ENCODE data around the gene TMEM161A. TPM values are rescaled to one million over a fixed set of nuclear protein-coding genes. Genes with fewer than 3 reads are reported as not detected.

The TMEM161A gene
- total and polyA plus RNA-seq, 2 experiments from 2014 or later, result 38.9 to 59.5 TPM

DNA sequence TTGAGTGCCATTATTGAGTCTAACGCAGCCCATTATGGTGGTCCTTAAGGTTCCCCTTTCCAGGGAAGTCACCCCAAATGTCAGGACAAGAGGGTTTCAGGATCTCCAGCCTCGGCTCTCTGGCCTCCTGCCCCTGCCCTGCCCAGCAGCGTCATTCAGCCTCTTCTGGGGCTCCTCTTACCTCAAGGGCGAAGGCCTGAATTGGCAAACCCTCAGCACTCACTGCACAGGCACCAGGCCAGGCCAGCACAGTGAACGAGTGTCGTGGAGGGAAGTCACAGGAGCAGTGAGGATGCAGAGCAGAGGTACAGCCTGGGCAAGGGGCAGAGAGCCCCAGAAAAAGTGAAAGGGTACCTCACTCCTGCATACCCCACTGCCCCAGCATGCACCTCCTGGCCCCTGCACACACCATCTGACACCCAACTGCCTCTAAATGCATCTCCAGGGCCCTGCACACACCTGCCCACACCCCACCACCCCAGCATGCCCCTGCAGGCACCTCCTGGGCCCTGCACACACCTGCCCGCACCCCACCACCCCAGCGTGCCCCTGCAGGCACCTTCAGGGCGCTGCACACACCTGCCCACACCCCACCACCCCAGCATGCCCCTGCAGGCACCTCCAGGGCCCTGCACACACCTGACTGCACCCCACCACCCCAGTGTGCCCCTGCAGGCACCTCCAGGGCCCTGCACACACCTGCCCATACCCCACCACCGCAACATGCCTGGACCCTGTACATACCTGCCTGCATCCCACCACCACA lies 54.7 kb downstream of the TMEM161A start:
- no peak overlapping the region for H3K4me3 Mint-ChIP-seq
- H3K4me3 ChIP-seq, result no peak overlapping the region
- no peaks in the 10 kb centered on the region; the same call in 1 of the 2 replicates for H3K4me1 ChIP-seq (ENCODE audit: insufficient read depth)
- peaks cover 15% of the 10 kb centered on the region for H3K27me3 Mint-ChIP-seq (ENCODE audit: insufficient read depth, low read depth, poor library complexity)
- H3K4me1 Mint-ChIP-seq, result peaks cover 3% of the 10 kb centered on the region
- H3K9me3 Mint-ChIP-seq, result no peaks in the 10 kb centered on the region
- H2AFZ ChIP-seq, result no peak overlapping the region
- no peaks in the 10 kb centered on the region for H3F3A ChIP-seq (replicated peaks; ENCODE audit: low read depth)
- H3K36me3 Mint-ChIP-seq (ENCODE audit: low read depth), result no peaks in the 10 kb centered on the region
- 0 out of 2 replicates have a peak, but pooled peaks cover 6% of the 10 kb centered on the region for H3K27me3 ChIP-seq (ENCODE audit: insufficient read depth)
- no peaks in the 10 kb centered on the region for H3K79me2 ChIP-seq (replicated peaks; ENCODE audit: insufficient read depth)
- no peaks in the 10 kb centered on the region for H4K20me1 ChIP-seq (replicated peaks; ENCODE audit: insufficient read depth)
- H3K9me2 ChIP-seq (ENCODE audit: insufficient read depth), result 0 out of 2 replicates have a peak, but pooled peaks cover 4% of the 10 kb centered on the region
- ATAC-seq (peak; percentile 64), DNase-seq (ENCODE audit: low spot score) (no peak)
- no peaks in the 10 kb centered on the region for H3K36me3 ChIP-seq (ENCODE audit: insufficient read depth)
- TF ChIP-seq EZH2 (IDR thresholded peaks at IDR 0.05; ENCODE audit: low read depth, unreplicated experiment) (no peak), STAT1 (IDR thresholded peaks at IDR 0.05; ENCODE audit: unreplicated experiment) (no peak), JUNB (IDR thresholded peaks at IDR 0.05; ENCODE audit: unreplicated experiment) (no peak)
- H3K4me2 ChIP-seq, result no peak overlapping the region
- H3K27ac Mint-ChIP-seq, result no peak overlapping the region
- H3K27ac ChIP-seq (ENCODE audit: low read depth), result no peak overlapping the region

DNA sequence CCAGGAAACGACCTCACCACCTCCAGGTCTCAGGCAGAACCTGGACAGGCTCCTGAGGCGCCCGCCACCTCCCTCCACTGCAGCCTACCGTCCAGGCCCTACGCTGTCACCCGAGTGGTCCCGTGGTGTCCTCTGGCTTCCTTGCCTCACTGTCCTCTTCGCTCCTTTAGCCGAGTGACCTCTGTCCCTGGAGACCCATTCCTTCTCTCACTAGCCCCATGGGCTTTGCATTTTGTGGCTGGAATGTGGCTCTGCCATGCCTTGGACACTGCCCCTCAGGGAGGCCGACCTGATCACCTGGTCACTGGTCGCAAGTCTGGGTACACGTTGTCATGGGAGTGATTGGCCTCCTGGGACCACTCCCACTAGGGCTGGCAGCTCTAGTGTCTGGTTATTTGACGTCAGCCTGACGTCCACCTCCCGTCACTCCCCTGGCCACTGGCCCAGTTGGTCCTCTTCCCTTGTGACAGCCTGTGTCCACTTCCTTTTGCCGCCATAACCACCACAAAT lies 56.6 kb downstream of the TMEM161A start:
- H3K4me3 Mint-ChIP-seq, result no peak overlapping the region
- Histone ChIP-seq H3K4me1 (ENCODE audit: insufficient read depth) (no peaks in the 10 kb centered on the region), H2AFZ (no peak overlapping the region), H3K27ac (ENCODE audit: low read depth) (no peak overlapping the region), H3K9me2 (ENCODE audit: insufficient read depth) (0 out of 2 replicates have a peak, but pooled peaks cover 4% of the 10 kb centered on the region), H3K27me3 (ENCODE audit: insufficient read depth) (peaks cover 15% of the 10 kb centered on the region; the same call in 1 of the 2 replicates), H3K4me3 (no peak overlapping the region), H4K20me1 (replicated peaks; ENCODE audit: insufficient read depth) (no peaks in the 10 kb centered on the region), H3F3A (replicated peaks; ENCODE audit: low read depth) (no peaks in the 10 kb centered on the region), H3K36me3 (ENCODE audit: insufficient read depth) (no peaks in the 10 kb centered on the region), H3K4me2 (no peak overlapping the region), H3K79me2 (replicated peaks; ENCODE audit: insufficient read depth) (no peaks in the 10 kb centered on the region)
- DNase-seq (ENCODE audit: low spot score) (no peak), ATAC-seq (no peak)
- no peaks in the 10 kb centered on the region for H3K4me1 Mint-ChIP-seq
- H3K27ac Mint-ChIP-seq, result no peak overlapping the region
- no peaks in the 10 kb centered on the region for H3K9me3 Mint-ChIP-seq
- no peaks in the 10 kb centered on the region for H3K36me3 Mint-ChIP-seq (ENCODE audit: low read depth)
- H3K27me3 Mint-ChIP-seq (ENCODE audit: insufficient read depth, low read depth, poor library complexity), result peaks cover 17% of the 10 kb centered on the region
- TF ChIP-seq, protein P1, sequence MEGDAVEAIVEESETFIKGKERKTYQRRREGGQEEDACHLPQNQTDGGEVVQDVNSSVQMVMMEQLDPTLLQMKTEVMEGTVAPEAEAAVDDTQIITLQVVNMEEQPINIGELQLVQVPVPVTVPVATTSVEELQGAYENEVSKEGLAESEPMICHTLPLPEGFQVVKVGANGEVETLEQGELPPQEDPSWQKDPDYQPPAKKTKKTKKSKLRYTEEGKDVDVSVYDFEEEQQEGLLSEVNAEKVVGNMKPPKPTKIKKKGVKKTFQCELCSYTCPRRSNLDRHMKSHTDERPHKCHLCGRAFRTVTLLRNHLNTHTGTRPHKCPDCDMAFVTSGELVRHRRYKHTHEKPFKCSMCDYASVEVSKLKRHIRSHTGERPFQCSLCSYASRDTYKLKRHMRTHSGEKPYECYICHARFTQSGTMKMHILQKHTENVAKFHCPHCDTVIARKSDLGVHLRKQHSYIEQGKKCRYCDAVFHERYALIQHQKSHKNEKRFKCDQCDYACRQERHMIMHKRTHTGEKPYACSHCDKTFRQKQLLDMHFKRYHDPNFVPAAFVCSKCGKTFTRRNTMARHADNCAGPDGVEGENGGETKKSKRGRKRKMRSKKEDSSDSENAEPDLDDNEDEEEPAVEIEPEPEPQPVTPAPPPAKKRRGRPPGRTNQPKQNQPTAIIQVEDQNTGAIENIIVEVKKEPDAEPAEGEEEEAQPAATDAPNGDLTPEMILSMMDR (conservative IDR thresholded peaks at IDR 0.05; ENCODE audit: low read depth in 2 of 2), result no peak
- TF ChIP-seq POLR2AphosphoS5 (IDR thresholded peaks at IDR 0.05; ENCODE audit: low read depth), result no peak
- TF ChIP-seq ZNF114 (CRISPR knock-in tag; IDR thresholded peaks at IDR 0.05), result no peak
- TF ChIP-seq JUNB (IDR thresholded peaks at IDR 0.05; ENCODE audit: unreplicated experiment), result no peak
- TF ChIP-seq CREB1 (CRISPR knock-in tag; IDR thresholded peaks at IDR 0.05; ENCODE audit: low read depth), result no peak
- no peak for TF ChIP-seq NANOG (IDR thresholded peaks at IDR 0.05; ENCODE audit: borderline replicate concordance)
- TF ChIP-seq, protein P2, sequence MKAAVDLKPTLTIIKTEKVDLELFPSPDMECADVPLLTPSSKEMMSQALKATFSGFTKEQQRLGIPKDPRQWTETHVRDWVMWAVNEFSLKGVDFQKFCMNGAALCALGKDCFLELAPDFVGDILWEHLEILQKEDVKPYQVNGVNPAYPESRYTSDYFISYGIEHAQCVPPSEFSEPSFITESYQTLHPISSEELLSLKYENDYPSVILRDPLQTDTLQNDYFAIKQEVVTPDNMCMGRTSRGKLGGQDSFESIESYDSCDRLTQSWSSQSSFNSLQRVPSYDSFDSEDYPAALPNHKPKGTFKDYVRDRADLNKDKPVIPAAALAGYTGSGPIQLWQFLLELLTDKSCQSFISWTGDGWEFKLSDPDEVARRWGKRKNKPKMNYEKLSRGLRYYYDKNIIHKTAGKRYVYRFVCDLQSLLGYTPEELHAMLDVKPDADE (IDR thresholded peaks at IDR 0.05), result no peak
- TF ChIP-seq, protein P3, sequence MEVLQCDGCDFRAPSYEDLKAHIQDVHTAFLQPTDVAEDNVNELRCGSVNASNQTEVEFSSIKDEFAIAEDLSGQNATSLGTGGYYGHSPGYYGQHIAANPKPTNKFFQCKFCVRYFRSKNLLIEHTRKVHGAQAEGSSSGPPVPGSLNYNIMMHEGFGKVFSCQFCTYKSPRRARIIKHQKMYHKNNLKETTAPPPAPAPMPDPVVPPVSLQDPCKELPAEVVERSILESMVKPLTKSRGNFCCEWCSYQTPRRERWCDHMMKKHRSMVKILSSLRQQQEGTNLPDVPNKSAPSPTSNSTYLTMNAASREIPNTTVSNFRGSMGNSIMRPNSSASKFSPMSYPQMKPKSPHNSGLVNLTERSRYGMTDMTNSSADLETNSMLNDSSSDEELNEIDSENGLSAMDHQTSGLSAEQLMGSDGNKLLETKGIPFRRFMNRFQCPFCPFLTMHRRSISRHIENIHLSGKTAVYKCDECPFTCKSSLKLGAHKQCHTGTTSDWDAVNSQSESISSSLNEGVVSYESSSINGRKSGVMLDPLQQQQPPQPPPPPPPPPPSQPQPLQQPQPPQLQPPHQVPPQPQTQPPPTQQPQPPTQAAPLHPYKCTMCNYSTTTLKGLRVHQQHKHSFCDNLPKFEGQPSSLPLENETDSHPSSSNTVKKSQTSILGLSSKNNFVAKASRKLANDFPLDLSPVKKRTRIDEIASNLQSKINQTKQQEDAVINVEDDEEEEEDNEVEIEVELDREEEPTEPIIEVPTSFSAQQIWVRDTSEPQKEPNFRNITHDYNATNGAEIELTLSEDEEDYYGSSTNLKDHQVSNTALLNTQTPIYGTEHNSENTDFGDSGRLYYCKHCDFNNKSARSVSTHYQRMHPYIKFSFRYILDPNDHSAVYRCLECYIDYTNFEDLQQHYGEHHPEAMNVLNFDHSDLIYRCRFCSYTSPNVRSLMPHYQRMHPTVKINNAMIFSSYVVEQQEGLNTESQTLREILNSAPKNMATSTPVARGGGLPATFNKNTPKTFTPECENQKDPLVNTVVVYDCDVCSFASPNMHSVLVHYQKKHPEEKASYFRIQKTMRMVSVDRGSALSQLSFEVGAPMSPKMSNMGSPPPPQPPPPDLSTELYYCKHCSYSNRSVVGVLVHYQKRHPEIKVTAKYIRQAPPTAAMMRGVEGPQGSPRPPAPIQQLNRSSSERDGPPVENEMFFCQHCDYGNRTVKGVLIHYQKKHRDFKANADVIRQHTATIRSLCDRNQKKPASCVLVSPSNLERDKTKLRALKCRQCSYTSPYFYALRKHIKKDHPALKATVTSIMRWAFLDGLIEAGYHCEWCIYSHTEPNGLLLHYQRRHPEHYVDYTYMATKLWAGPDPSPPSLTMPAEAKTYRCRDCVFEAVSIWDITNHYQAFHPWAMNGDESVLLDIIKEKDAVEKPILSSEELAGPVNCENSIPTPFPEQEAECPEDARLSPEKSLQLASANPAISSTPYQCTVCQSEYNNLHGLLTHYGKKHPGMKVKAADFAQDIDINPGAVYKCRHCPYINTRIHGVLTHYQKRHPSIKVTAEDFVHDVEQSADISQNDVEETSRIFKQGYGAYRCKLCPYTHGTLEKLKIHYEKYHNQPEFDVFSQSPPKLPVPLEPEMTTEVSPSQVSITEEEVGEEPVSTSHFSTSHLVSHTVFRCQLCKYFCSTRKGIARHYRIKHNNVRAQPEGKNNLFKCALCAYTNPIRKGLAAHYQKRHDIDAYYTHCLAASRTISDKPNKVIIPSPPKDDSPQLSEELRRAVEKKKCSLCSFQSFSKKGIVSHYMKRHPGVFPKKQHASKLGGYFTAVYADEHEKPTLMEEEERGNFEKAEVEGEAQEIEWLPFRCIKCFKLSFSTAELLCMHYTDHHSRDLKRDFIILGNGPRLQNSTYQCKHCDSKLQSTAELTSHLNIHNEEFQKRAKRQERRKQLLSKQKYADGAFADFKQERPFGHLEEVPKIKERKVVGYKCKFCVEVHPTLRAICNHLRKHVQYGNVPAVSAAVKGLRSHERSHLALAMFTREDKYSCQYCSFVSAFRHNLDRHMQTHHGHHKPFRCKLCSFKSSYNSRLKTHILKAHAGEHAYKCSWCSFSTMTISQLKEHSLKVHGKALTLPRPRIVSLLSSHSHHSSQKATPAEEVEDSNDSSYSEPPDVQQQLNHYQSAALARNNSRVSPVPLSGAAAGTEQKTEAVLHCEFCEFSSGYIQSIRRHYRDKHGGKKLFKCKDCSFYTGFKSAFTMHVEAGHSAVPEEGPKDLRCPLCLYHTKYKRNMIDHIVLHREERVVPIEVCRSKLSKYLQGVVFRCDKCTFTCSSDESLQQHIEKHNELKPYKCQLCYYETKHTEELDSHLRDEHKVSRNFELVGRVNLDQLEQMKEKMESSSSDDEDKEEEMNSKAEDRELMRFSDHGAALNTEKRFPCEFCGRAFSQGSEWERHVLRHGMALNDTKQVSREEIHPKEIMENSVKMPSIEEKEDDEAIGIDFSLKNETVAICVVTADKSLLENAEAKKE (CRISPR knock-in tag; IDR thresholded peaks at IDR 0.05), result no peak
- no peak for TF ChIP-seq EZH2phosphoT487 (IDR thresholded peaks at IDR 0.05; ENCODE audit: unreplicated experiment)
- TF ChIP-seq STAT1 (IDR thresholded peaks at IDR 0.05; ENCODE audit: unreplicated experiment), result no peak
- TF ChIP-seq ZNF331 (CRISPR knock-in tag; IDR thresholded peaks at IDR 0.05; ENCODE audit: low read depth), result no peak
- no peak for TF ChIP-seq EZH2 (IDR thresholded peaks at IDR 0.05; ENCODE audit: low read depth, unreplicated experiment)

Data from GM23338 (cell line).